Uterus (tissue), 4 donors: ENCODE results near the gene IL1RAP. TPM values are rescaled to one million over a fixed set of nuclear protein-coding genes. Genes with fewer than 3 reads are reported as not detected.
"Not testable (repeated sequence)": the region's sequence is repeated elsewhere in the genome, so short reads cannot be mapped to it uniquely, and the experiment has no call there.

ENCODE experiments used
- DNase-seq, 2 donors: peaks; one replicate each; pipeline ENCODE4 v3.0.0-alpha.2; 2019 to 2020
- H3K27ac ChIP-seq, 2 donors: fragments of 200-600 bp; sonication (generic); 1 replicate in 1 of 2; 2 replicates in 1 of 2; pipeline ENCODE4 v1.5.1; 2016 to 2018
- H3K27me3 ChIP-seq, 2 donors: fragments of 200-600 bp; sonication (generic); one replicate each; pipeline ENCODE4 v1.5.1; 2018 to 2019; ENCODE audit warnings: control low read depth in 1 of 2
- H3K36me3 ChIP-seq, 2 donors: fragments of 200-600 bp; sonication (generic); one replicate each; pipeline ENCODE4 v1.5.1; 2019; ENCODE audit warnings: control low read depth in 1 of 2
- H3K4me1 ChIP-seq, 2 donors: fragments of 200-600 bp; sonication (generic); one replicate each; pipeline ENCODE4 v1.5.1; 2018 to 2019; ENCODE audit warnings: control low read depth in 1 of 2
- H3K4me3 ChIP-seq, 2 donors: fragments of 200-600 bp; sonication (generic); 1 replicate in 1 of 2; 2 replicates in 1 of 2; pipeline ENCODE4 v1.5.1; 2018 to 2019; ENCODE audit warnings: mild to moderate bottlenecking in 1 of 2
- H3K9me3 ChIP-seq, 2 donors: fragments of 200-600 bp; sonication (generic); one replicate each; pipeline ENCODE4 v1.5.1; 2019; ENCODE audit warnings: control low read depth in 1 of 2
- CTCF ChIP-seq, 4 experiments: fragments of 200-600 bp in 2 of 4; fragments of 450-650 bp in 2 of 4; sonication (generic) in 2 of 4; IDR thresholded peaks; one replicate each; pipeline ENCODE4 v1.5.1; 2016 to 2019; ENCODE audit warnings: antibody characterized with exemption in 4 of 4, mild to moderate bottlenecking in 2 of 4, moderate library complexity in 1 of 4
- POLR2A ChIP-seq, 2 donors: fragments of 450-650 bp; IDR thresholded peaks; one replicate each; pipeline ENCODE4 v1.6.1; 2016; ENCODE audit warnings: antibody characterized with exemption in 2 of 2, mild to moderate bottlenecking in 1 of 2, moderate library complexity in 1 of 2
- intact Hi-C: fragments of 100-400 bp; cut with DNase I; formaldehyde crosslinking; loops from one replicate; pipeline ENCODE4 v1.15.1; 2023; ENCODE audit warnings: low total_unique reads
- total RNA-seq, 4 donors: library from RNA; depleted of rRNA in 3 of 4; stranded (reverse); fragments of >200 nt in 3 of 4; gene quantifications; one replicate each; pipeline versions ENCODE4 v1.1.0 to v1.2.4, GENCODE V29; 2014 to 2023
- donor health status: DM: yes; HTN: yes; CAD: no.

IL1RAP gene, protein sequence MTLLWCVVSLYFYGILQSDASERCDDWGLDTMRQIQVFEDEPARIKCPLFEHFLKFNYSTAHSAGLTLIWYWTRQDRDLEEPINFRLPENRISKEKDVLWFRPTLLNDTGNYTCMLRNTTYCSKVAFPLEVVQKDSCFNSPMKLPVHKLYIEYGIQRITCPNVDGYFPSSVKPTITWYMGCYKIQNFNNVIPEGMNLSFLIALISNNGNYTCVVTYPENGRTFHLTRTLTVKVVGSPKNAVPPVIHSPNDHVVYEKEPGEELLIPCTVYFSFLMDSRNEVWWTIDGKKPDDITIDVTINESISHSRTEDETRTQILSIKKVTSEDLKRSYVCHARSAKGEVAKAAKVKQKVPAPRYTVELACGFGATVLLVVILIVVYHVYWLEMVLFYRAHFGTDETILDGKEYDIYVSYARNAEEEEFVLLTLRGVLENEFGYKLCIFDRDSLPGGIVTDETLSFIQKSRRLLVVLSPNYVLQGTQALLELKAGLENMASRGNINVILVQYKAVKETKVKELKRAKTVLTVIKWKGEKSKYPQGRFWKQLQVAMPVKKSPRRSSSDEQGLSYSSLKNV
- 10 to 100 TPM in 2 of 4 donors, 1 to 10 TPM in 2; 2.8 to 26.8 (median 10.4) TPM for total RNA-seq

DNA sequence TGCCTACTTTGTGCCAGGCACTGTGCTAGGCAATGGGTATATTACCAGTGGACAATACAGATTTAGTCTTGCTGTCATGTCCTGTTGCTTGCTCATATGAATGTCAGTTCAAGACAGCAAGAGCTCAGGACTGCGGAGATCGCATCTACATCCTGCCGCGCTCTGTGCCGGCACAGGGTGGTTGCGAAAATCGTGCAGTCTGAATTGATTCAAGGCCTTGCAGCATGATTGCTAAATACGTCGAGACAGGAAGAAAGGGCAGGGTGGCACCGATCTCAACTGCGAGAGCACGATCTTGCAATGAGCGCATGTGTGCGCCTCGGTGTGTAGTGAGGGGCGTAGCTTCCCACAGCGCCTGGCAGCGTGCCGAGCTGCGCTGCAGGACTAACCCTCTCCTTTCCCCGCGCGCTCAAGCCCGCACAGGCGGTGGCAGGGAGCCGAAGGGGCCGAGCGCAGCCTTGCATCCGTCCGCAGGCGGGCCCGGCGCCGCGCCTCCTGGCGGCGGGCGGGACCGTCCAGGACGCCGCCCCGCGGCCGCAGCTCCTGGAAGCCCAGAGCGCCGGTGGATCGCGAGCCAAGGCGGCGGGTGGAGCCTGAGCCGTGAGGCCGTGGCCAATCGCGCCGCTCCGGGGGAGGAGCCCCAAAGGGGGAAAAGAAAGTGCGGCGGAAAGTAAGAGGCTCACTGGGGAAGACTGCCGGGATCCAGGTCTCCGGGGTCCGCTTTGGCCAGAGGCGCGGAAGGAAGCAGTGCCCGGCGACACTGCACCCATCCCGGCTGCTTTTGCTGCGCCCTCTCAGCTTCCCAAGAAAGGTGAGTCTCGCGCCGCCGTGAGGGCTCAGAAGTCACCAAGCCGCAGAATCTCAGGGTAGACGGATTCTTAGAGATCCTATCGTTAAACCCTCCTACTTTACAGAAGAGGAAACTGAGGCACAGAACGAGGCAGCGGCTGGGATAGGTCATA, at the start of gene IL1RAP:
IL1RAP (plus strand) TSS at position 677 of the 962 bp plus-strand sequence. CDS start 50,205 bp downstream, outside the sequence.
- no peaks in the 10 kb centered on the region for H3K9me3 ChIP-seq
- peak; percentile 87 to 92 for DNase-seq
- intact Hi-C loops, result no loop called here
- H3K4me1 ChIP-seq, result no peaks in the 10 kb centered on the region
- no peaks in the 10 kb centered on the region for H3K27me3 ChIP-seq
- peak within 1 kb of the TSS; percentile 74 to 76 for H3K4me3 ChIP-seq
- H3K36me3 ChIP-seq, result no peaks in the 10 kb centered on the region
- TF ChIP-seq CTCF (IDR thresholded peaks at IDR 0.05), result peak; percentile 58 to 92 (median 87)
- peak; percentile 68 to 79 for TF ChIP-seq POLR2A (IDR thresholded peaks at IDR 0.05)
- peak within 1 kb of the TSS; percentile 72 to 79 for H3K27ac ChIP-seq

GRCh38 chr3:190467922-190468321, 46.0 kb upstream of the IL1RAP start:
- Histone ChIP-seq H3K4me3 (no peak overlapping the region), H3K9me3 (no peaks in the 10 kb centered on the region), H3K4me1 (no peaks in the 10 kb centered on the region), H3K27ac (no peak overlapping the region), H3K36me3 (no peaks in the 10 kb centered on the region), H3K27me3 (no peaks in the 10 kb centered on the region)
- DNase-seq, result no peak
- intact Hi-C loops, result no loop called here
- no peak for TF ChIP-seq POLR2A (IDR thresholded peaks at IDR 0.05)
- TF ChIP-seq CTCF (IDR thresholded peaks at IDR 0.05), result no peak

- DNase-seq, H3K27ac ChIP-seq, H3K4me3 ChIP-seq, H3K4me1 ChIP-seq, H3K27me3 ChIP-seq, H3K9me3 ChIP-seq, intact Hi-C loops, H3K36me3 ChIP-seq: not testable (repeated sequence)
Measured at GRCh38 chr3:190473261-190473660, 40.6 kb upstream of the IL1RAP start.

GRCh38 chr3:190481779-190482178, 32.1 kb upstream of the IL1RAP start:
- TF ChIP-seq POLR2A (IDR thresholded peaks at IDR 0.05), result no peak
- no peak for TF ChIP-seq CTCF (IDR thresholded peaks at IDR 0.05)
- no peak overlapping the region for H3K27ac ChIP-seq
- no peak for DNase-seq
- intact Hi-C loops, result no loop called here
- H3K27me3 ChIP-seq, result no peaks in the 10 kb centered on the region
- no peaks in the 10 kb centered on the region for H3K4me1 ChIP-seq
- H3K4me3 ChIP-seq, result no peak overlapping the region
- no peaks in the 10 kb centered on the region for H3K36me3 ChIP-seq
- H3K9me3 ChIP-seq, result no peaks in the 10 kb centered on the region

DNA sequence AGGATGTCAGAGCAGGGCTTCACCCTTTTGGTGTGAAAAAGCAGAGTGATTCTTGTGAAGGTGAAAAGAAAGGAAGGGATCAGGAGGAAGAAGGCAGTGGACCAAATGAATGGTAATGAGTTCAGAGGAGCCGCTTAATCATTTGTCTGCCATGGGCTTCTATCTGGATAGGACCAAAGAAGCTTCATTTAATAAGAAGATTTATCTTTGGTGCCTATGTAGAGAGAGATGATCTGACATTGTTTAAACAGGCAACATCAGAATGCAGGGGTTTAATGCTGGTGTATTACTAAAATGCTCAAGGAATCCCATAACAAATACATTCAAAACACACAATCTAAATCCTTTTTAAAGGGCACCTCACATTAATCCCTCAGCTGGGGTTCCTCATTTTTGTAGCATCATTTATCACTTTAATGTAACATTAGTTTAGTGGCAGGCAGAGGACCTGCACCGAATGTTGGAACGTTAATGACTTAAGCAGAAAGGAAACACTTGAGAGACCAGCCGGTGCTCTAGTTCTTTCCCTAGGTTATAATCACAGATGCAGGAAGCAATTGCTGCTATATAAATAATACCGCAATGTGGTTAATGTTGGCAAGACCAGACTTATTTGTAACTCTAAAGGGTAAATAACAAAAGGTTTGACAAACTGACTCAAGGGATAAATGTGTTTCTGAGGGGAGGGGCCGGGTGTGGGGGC, 27.9 kb upstream of the IL1RAP start:
- H3K36me3 ChIP-seq, result no peaks in the 10 kb centered on the region
- H3K9me3 ChIP-seq, result no peaks in the 10 kb centered on the region
- H3K27ac ChIP-seq, result no peak overlapping the region
- DNase-seq, result no peak
- no peaks in the 10 kb centered on the region for H3K4me1 ChIP-seq
- intact Hi-C loops, result no loop called here
- TF ChIP-seq CTCF (IDR thresholded peaks at IDR 0.05) (no peak), POLR2A (IDR thresholded peaks at IDR 0.05) (no peak)
- H3K4me3 ChIP-seq, result no peak overlapping the region
- no peaks in the 10 kb centered on the region for H3K27me3 ChIP-seq
